Measurements from ENCODE around the gene HK1. TPM values are rescaled to one million over a fixed set of nuclear protein-coding genes. Genes with fewer than 3 reads are reported as not detected.

Gene HK1
- total RNA-seq, 4 donors from 2014 or later = 130 to 189 (median 142) TPM

GRCh38 chr10:69437321-69438259, 159.3 kb downstream of the HK1 start:
- H3K36me3 ChIP-seq = no peaks in the 10 kb centered on the region
- intact Hi-C loops (cut with DNase I) = no loop called here
- no peaks in the 10 kb centered on the region for H3K27me3 ChIP-seq
- TF ChIP-seq CTCF (IDR thresholded peaks at IDR 0.05) (no peak), POLR2A (IDR thresholded peaks at IDR 0.05) (no peak)
- H3K4me3 ChIP-seq = no peak overlapping the region
- H3K27ac ChIP-seq = peak overlapping the region; percentile 57 to 82 (median 70)
- peaks cover 26 to 44% (median 30%) of the 10 kb centered on the region in 3 donors for H3K4me1 ChIP-seq
- 61 to 62% methylated on average over 7 to 12 of the region's 13 CpGs for WGBS, 2 donors
- no peaks in the 10 kb centered on the region for H3K9me3 ChIP-seq
- DNase-seq = no peak

DNA sequence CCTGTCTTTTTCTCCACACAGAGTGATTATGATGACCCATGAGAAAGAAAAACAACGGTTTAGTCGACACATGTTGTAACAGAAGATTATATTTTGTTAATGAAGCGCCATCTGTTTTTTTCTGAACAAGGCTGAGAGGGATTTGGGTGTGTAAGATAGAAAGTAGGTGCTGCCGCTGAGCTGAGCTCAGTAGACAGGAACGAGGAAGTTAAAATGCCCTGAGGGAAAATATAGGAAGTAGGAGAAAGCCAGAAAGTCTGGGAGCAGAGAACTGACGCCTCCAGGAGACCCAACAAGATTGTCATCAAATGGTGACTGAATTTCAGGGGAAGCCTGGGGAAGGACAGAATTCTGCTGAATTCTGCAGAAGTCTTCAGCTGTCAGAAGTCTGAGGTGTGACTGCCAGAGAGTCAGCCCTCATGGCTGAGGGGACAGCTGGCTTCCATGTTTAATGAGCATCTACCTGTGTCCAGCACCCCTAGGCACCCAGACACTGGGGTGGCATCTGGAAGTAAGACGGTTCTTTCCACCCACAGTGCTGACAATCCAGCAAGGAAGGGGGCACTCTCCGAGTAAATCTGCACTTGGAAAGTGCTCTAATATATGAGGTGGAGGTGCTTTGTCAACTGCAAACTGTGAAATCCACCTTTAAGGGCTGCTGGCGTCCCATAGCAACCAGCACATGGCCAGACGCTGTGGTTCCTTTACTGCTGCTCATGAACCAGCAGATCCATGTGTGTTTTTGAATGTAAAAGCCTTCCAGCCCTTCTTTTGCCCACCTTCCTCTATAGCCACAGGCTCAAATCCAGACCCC, 160.4 kb downstream of the HK1 start:
- intact Hi-C loops (cut with DNase I) = no loop called here
- Histone ChIP-seq H3K4me3 (no peak overlapping the region), H3K27me3 (no peaks in the 10 kb centered on the region), H3K4me1 (peaks cover 26 to 44% (median 30%) of the 10 kb centered on the region in 3 donors), H3K36me3 (no peaks in the 10 kb centered on the region), H3K9me3 (no peaks in the 10 kb centered on the region), H3K27ac (peak overlapping the region; percentile 57 to 82 (median 70))
- no peak for DNase-seq
- 14 to 15% methylated on average over 10 of the region's 10 CpGs for WGBS, 2 donors
- TF ChIP-seq CTCF (IDR thresholded peaks at IDR 0.05) (no peak), POLR2A (IDR thresholded peaks at IDR 0.05) (no peak)

GRCh38 chr10:69439350-69439739, 161.0 kb downstream of the HK1 start:
- no peak for DNase-seq
- intact Hi-C loops (cut with DNase I) = no loop called here
- 10 to 40% methylated on average over 1 to 5 of the region's 5 CpGs for WGBS, 2 donors

DNA sequence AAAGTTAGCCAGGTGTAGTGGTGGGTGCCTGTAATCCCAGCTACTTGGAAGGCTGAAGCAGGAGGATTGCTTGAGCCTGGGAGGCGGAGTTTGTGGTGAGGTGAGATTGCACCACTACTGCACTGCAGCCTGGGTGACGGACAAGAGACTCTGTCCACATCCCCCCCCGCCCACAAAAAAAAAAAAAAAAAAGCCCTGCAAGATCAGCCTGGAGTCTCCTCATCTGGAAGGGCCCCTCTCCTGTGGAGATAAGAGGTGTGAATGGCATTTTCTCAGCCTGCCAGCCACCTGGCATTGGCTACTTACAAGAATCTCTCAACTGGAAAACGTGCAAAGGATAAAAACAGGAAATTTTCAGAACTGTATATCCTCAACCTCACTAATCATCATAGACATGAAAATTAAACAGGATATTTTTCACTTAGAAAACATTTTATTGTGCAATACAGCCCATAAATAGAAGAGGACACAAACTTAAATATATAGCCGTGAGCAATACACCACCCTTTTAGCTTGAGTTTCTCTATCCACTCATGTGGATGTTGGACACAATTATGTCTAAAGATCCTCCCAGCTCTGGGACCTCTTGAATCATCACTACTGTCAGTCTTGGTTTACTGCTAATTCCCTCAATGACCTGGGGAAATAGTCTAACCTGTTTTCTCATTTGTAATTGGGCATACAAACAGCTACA, 161.7 kb downstream of the HK1 start:
- TF ChIP-seq POLR2A (IDR thresholded peaks at IDR 0.05) (no peak), CTCF (IDR thresholded peaks at IDR 0.05) (no peak)
- H3K27ac ChIP-seq = peak overlapping the region in 2 of 4 donors; percentile 57 to 69
- intact Hi-C loops (cut with DNase I) = no loop called here
- 16 to 24% methylated on average over 2 to 5 of the region's 5 CpGs for WGBS, 2 donors
- H3K9me3 ChIP-seq = no peaks in the 10 kb centered on the region
- H3K4me3 ChIP-seq = no peak overlapping the region
- H3K4me1 ChIP-seq = peaks cover 26 to 44% (median 30%) of the 10 kb centered on the region in 3 donors
- DNase-seq = no peak
- H3K27me3 ChIP-seq = no peaks in the 10 kb centered on the region
- H3K36me3 ChIP-seq = no peaks in the 10 kb centered on the region

More at GRCh38 chr10:69439350-69439739, 161.0 kb downstream of the HK1 start:
- Histone ChIP-seq H3K9me3 (no peaks in the 10 kb centered on the region), H3K27me3 (no peaks in the 10 kb centered on the region), H3K4me1 (peaks cover 26 to 44% (median 30%) of the 10 kb centered on the region in 3 donors), H3K27ac (peak overlapping the region; percentile 57 to 82 (median 70)), H3K4me3 (no peak overlapping the region), H3K36me3 (no peaks in the 10 kb centered on the region)
- no peak for TF ChIP-seq CTCF (IDR thresholded peaks at IDR 0.05)
- no peak for TF ChIP-seq POLR2A (IDR thresholded peaks at IDR 0.05)
